ENCODE measurements around the gene RAET1E.
"Not testable (repeated sequence)": the region's sequence is repeated elsewhere in the genome, so short reads cannot be mapped to it uniquely, and the experiment has no call there.

RAET1E gene

DNA sequence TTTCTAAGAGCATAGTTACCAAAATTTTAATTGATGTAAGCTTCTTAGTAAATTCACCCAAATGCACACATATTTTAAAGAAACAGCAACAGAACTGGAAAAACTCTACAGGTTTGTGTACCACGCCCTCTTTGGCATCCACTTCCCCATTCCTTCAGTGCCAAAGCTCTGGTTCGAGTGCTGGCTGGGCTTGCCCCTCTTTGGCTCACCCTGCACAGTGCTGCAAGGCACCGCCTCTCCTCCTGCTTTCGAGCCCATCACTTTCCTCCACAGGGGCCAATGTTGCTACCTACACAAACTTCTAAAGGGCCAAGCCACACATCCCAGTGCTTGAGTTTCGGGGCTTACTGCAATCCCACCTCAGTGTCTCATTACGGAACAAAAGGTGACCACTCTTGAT, 43.4 kb downstream of the RAET1E start:
- H3K27me3 ChIP-seq (replicated peaks; ENCODE audit: control insufficient read depth, insufficient read depth, low read length) = no peaks in the 10 kb centered on the region
- H3K4me3 ChIP-seq (replicated peaks; ENCODE audit: low read depth, low read length) = no peak overlapping the region
- TF ChIP-seq, protein P1, sequence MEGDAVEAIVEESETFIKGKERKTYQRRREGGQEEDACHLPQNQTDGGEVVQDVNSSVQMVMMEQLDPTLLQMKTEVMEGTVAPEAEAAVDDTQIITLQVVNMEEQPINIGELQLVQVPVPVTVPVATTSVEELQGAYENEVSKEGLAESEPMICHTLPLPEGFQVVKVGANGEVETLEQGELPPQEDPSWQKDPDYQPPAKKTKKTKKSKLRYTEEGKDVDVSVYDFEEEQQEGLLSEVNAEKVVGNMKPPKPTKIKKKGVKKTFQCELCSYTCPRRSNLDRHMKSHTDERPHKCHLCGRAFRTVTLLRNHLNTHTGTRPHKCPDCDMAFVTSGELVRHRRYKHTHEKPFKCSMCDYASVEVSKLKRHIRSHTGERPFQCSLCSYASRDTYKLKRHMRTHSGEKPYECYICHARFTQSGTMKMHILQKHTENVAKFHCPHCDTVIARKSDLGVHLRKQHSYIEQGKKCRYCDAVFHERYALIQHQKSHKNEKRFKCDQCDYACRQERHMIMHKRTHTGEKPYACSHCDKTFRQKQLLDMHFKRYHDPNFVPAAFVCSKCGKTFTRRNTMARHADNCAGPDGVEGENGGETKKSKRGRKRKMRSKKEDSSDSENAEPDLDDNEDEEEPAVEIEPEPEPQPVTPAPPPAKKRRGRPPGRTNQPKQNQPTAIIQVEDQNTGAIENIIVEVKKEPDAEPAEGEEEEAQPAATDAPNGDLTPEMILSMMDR (IDR thresholded peaks at IDR 0.05; ENCODE audit: insufficient read depth, low read length, poor library complexity, severe bottlenecking) = no peak
- no peak for DNase-seq (ENCODE audit: extremely low read depth, insufficient read length)
- H3K36me3 ChIP-seq (ENCODE audit: control insufficient read depth, insufficient read depth, low read length) = no peaks in the 10 kb centered on the region

DNA sequence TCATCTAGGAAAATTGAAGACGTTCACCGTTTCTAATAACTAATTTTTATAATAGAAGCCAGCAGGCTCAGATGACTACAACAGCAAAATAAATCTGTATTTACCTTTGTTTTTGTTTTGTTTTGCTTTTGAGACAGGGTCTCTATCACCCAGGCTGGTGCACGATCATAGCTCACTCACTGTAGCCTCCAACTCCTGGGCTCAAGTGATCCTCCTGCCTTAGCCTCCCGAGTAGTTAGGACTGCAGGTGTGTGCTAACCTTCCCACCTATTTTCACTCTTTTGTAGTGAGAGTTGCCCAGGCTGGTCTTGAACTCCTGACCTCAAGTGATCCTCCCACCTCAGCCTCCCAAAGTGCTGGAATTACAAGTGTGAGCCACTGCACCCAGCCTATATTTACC, 43.9 kb downstream of the RAET1E start:
- H3K4me3 ChIP-seq (replicated peaks; ENCODE audit: low read depth, low read length) = not testable (repeated sequence)

DNA sequence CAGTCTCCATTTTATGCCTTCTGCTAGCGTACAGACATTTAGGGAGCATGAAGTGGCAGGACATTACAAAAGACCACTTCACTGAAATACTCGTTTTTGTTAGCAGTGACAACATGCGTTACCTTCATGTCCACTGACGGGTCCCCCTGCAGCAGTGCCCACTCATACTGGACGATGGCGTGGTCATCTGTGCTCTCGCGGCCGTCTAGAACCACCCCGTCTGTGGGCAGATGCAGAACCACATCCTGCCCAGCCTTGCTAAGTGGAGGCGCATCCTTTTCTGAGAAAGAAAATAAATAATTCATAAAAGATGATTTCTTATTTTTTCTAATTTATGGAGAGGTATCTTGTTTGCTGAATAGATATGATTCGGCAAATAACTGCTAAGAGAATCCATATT, 45.0 kb downstream of the RAET1E start:
- H3K36me3 ChIP-seq (ENCODE audit: control insufficient read depth, insufficient read depth, low read length) = no peaks in the 10 kb centered on the region
- DNase-seq (ENCODE audit: extremely low read depth, insufficient read length) = no peak
- TF ChIP-seq, protein P1 (IDR thresholded peaks at IDR 0.05; ENCODE audit: insufficient read depth, low read length, poor library complexity, severe bottlenecking) = no peak
- no peaks in the 10 kb centered on the region for H3K27me3 ChIP-seq (replicated peaks; ENCODE audit: control insufficient read depth, insufficient read depth, low read length)
- no peak overlapping the region for H3K4me3 ChIP-seq (replicated peaks; ENCODE audit: low read depth, low read length)

More for the DNA sequence above, 43.9 kb downstream of the RAET1E start:
- H3K27me3 ChIP-seq (replicated peaks; ENCODE audit: control insufficient read depth, insufficient read depth, low read length); H3K36me3 ChIP-seq (ENCODE audit: control insufficient read depth, insufficient read depth, low read length); DNase-seq (ENCODE audit: extremely low read depth, insufficient read length): not testable (repeated sequence)

DNA sequence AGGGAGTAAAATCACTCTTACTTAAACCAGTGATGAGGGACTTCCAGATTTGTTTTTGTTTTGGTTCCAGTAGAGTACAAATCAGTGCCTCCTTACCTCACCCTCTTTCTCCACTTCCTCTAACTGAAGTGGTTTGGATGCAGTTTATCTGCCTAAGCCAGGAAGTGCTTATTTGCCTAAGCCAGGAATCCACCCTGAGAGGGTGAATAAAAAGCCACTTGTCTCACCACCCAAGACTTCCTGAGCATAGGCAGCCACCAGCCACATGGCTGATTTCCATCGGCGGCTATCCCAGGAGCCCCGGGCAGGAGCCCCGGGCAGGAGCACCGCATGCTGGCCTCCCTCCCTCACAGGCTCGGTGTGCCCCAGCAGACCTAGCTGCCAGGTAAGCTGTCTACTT, 45.7 kb downstream of the RAET1E start:
- DNase-seq (ENCODE audit: extremely low read depth, insufficient read length) = no peak
- no peaks in the 10 kb centered on the region for H3K27me3 ChIP-seq (replicated peaks; ENCODE audit: control insufficient read depth, insufficient read depth, low read length)
- H3K36me3 ChIP-seq (ENCODE audit: control insufficient read depth, insufficient read depth, low read length) = no peaks in the 10 kb centered on the region
- no peak overlapping the region for H3K4me3 ChIP-seq (replicated peaks; ENCODE audit: low read depth, low read length)
- TF ChIP-seq, protein P1 (IDR thresholded peaks at IDR 0.05; ENCODE audit: insufficient read depth, low read length, poor library complexity, severe bottlenecking) = no peak

DNA sequence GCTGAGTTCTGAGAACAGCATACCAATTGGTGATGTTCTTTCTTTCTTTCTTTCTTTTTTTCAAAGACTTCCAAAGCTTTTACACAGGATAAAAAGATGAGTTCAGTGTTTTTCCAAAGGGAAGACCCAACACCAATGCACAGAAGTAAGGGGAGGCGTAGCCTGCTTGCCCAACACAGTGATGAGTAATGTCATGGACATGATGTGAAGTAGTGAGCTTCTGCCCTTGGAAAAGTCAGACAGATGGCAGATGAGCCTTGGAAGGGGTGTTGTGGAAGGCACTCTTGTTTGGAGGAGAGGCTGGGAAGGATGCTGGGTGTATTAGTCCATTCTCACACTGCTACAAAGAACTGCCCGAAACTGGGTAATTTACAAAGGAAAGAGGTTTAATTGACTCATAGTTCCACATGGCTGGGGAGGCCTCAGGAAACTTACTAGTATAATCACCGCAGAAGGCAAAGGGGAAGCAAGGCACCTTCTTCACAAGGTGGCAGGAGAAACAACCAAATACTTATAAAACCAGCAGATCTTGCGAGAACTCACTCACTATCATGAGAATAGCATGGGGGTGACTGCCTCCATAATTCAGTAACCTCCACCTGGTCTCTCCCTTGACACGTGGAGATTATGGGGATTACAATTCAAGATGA, 46.3 kb downstream of the RAET1E start:
- TF ChIP-seq, protein P1 (IDR thresholded peaks at IDR 0.05; ENCODE audit: insufficient read depth, low read length, poor library complexity, severe bottlenecking) = no peak

DNA sequence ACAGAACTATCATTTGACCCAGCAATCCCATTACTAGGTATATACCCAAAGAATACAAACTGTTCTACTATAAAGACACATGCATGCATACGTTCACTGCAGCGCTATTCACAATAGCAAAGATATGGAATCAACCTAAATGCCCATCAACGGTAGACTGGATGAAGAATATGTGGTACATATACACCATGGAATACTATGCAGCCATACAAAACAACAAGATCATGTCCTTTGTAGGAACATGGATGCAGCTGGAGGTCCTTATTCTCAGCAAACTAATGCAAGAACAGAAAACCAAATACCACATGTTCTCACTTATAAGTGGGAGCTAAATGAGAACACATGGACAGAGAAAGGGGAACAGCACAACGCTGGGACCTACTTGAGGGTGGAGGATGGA, 49.6 kb downstream of the RAET1E start:
- H3K4me3 ChIP-seq (replicated peaks; ENCODE audit: low read depth, low read length); H3K36me3 ChIP-seq (ENCODE audit: control insufficient read depth, insufficient read depth, low read length); DNase-seq (ENCODE audit: extremely low read depth, insufficient read length); H3K27me3 ChIP-seq (replicated peaks; ENCODE audit: control insufficient read depth, insufficient read depth, low read length): not testable (repeated sequence)

More for the DNA sequence above, 46.3 kb downstream of the RAET1E start:
- DNase-seq (ENCODE audit: extremely low read depth, insufficient read length) = no peak
- H3K4me3 ChIP-seq (replicated peaks; ENCODE audit: low read depth, low read length) = no peak overlapping the region
- no peaks in the 10 kb centered on the region for H3K27me3 ChIP-seq (replicated peaks; ENCODE audit: control insufficient read depth, insufficient read depth, low read length)
- no peaks in the 10 kb centered on the region for H3K36me3 ChIP-seq (ENCODE audit: control insufficient read depth, insufficient read depth, low read length)
